ENCODE results near the gene JAML.

Gene JAML

GRCh38 chr11:118231461-118231860 is 6.7 kb upstream of the JAML start:
- H3K9me3 ChIP-seq (ENCODE audit: control insufficient read depth in 5 of 5, low read length in 5 of 5): no peaks in the 10 kb centered on the region
- H3K4me1 ChIP-seq (ENCODE audit: control insufficient read depth in 5 of 5, insufficient read depth in 5 of 5, low read length in 5 of 5): peaks cover 0 to 23% (median 6%) of the 10 kb centered on the region in 5 donors
- no peak overlapping the region for H3K27ac ChIP-seq (ENCODE audit: low read depth, low read length)
- no peak overlapping the region for H3K4me3 ChIP-seq (ENCODE audit: low read depth in 1 of 5, low read length in 5 of 5)
- H3K9ac ChIP-seq (ENCODE audit: low read length in 5 of 5): no peak overlapping the region
- peaks cover 0 to 6% (median 0%) of the 10 kb centered on the region in 5 donors for H3K27me3 ChIP-seq (ENCODE audit: control insufficient read depth in 5 of 5, insufficient read depth in 4 of 5, low read length in 5 of 5)
- H3K36me3 ChIP-seq (ENCODE audit: control insufficient read depth in 5 of 5, insufficient read depth in 5 of 5, low read length in 5 of 5): no peaks in the 10 kb centered on the region

- Histone ChIP-seq H3K9ac (ENCODE audit: low read length in 5 of 5) (no peak overlapping the region), H3K27me3 (ENCODE audit: control insufficient read depth in 5 of 5, insufficient read depth in 4 of 5, low read length in 5 of 5) (peaks cover 0 to 6% (median 0%) of the 10 kb centered on the region in 5 donors), H3K27ac (ENCODE audit: low read depth, low read length) (no peak overlapping the region), H3K9me3 (ENCODE audit: control insufficient read depth in 5 of 5, low read length in 5 of 5) (no peaks in the 10 kb centered on the region), H3K36me3 (ENCODE audit: control insufficient read depth in 5 of 5, insufficient read depth in 5 of 5, low read length in 5 of 5) (no peaks in the 10 kb centered on the region), H3K4me1 (ENCODE audit: control insufficient read depth in 5 of 5, insufficient read depth in 5 of 5, low read length in 5 of 5) (peaks cover 0 to 26% (median 10%) of the 10 kb centered on the region in 5 donors), H3K4me3 (ENCODE audit: low read depth in 1 of 5, low read length in 5 of 5) (no peak overlapping the region)
Measured at GRCh38 chr11:118230088-118230487, 5.3 kb upstream of the JAML start.

GRCh38 chr11:118229274-118229847 is 4.5 kb upstream of the JAML start:
- H3K9ac ChIP-seq (ENCODE audit: low read length in 5 of 5): no peak overlapping the region
- no peak overlapping the region for H3K4me3 ChIP-seq (ENCODE audit: low read depth in 1 of 5, low read length in 5 of 5)
- no peak overlapping the region for H3K27ac ChIP-seq (ENCODE audit: low read depth, low read length)

GRCh38 chr11:118227865-118228785 is 3.3 kb upstream of the JAML start:
- no peak overlapping the region for H3K9ac ChIP-seq (ENCODE audit: low read length in 5 of 5)
- no peaks in the 10 kb centered on the region for H3K36me3 ChIP-seq (ENCODE audit: control insufficient read depth in 5 of 5, insufficient read depth in 5 of 5, low read length in 5 of 5)
- H3K27me3 ChIP-seq (ENCODE audit: control insufficient read depth in 5 of 5, insufficient read depth in 4 of 5, low read length in 5 of 5): peaks cover 0 to under 1% (median 0%) of the 10 kb centered on the region in 5 donors
- peaks cover 0 to 31% (median 19%) of the 10 kb centered on the region in 5 donors for H3K4me1 ChIP-seq (ENCODE audit: control insufficient read depth in 5 of 5, insufficient read depth in 5 of 5, low read length in 5 of 5)
- no peak overlapping the region for H3K27ac ChIP-seq (ENCODE audit: low read depth, low read length)
- no peak overlapping the region for H3K4me3 ChIP-seq (ENCODE audit: low read depth in 1 of 5, low read length in 5 of 5)
- no peaks in the 10 kb centered on the region for H3K9me3 ChIP-seq (ENCODE audit: control insufficient read depth in 5 of 5, low read length in 5 of 5)

More at GRCh38 chr11:118229274-118229847, 4.5 kb upstream of the JAML start:
- H3K27me3 ChIP-seq (ENCODE audit: control insufficient read depth in 5 of 5, insufficient read depth in 4 of 5, low read length in 5 of 5): peaks cover 0 to 6% (median 0%) of the 10 kb centered on the region in 5 donors
- H3K9me3 ChIP-seq (ENCODE audit: control insufficient read depth in 5 of 5, low read length in 5 of 5): no peaks in the 10 kb centered on the region
- H3K36me3 ChIP-seq (ENCODE audit: control insufficient read depth in 5 of 5, insufficient read depth in 5 of 5, low read length in 5 of 5): no peaks in the 10 kb centered on the region
- peaks cover 0 to 31% (median 17%) of the 10 kb centered on the region in 5 donors for H3K4me1 ChIP-seq (ENCODE audit: control insufficient read depth in 5 of 5, insufficient read depth in 5 of 5, low read length in 5 of 5)

GRCh38 chr11:118226781-118227180 is 2.0 kb upstream of the JAML start:
- Histone ChIP-seq H3K4me1 (ENCODE audit: control insufficient read depth in 5 of 5, insufficient read depth in 5 of 5, low read length in 5 of 5) (peaks cover 0 to 31% (median 19%) of the 10 kb centered on the region in 5 donors), H3K36me3 (ENCODE audit: control insufficient read depth in 5 of 5, insufficient read depth in 5 of 5, low read length in 5 of 5) (no peaks in the 10 kb centered on the region), H3K9ac (ENCODE audit: low read length in 5 of 5) (no peak overlapping the region), H3K9me3 (ENCODE audit: control insufficient read depth in 5 of 5, low read length in 5 of 5) (no peaks in the 10 kb centered on the region), H3K4me3 (ENCODE audit: low read depth in 1 of 5, low read length in 5 of 5) (no peak overlapping the region), H3K27me3 (ENCODE audit: control insufficient read depth in 5 of 5, insufficient read depth in 4 of 5, low read length in 5 of 5) (no peaks in the 10 kb centered on the region), H3K27ac (ENCODE audit: low read depth, low read length) (no peak overlapping the region)

- no peak overlapping the region for H3K27ac ChIP-seq (ENCODE audit: low read depth, low read length)
- H3K27me3 ChIP-seq (ENCODE audit: control insufficient read depth in 5 of 5, insufficient read depth in 4 of 5, low read length in 5 of 5): no peaks in the 10 kb centered on the region
- H3K36me3 ChIP-seq (ENCODE audit: control insufficient read depth in 5 of 5, insufficient read depth in 5 of 5, low read length in 5 of 5): no peaks in the 10 kb centered on the region
- no peak overlapping the region for H3K4me3 ChIP-seq (ENCODE audit: low read depth in 1 of 5, low read length in 5 of 5)
- H3K9me3 ChIP-seq (ENCODE audit: control insufficient read depth in 5 of 5, low read length in 5 of 5): no peaks in the 10 kb centered on the region
- H3K9ac ChIP-seq (ENCODE audit: low read length in 5 of 5): no peak overlapping the region
- peaks cover 0 to 31% (median 19%) of the 10 kb centered on the region in 5 donors for H3K4me1 ChIP-seq (ENCODE audit: control insufficient read depth in 5 of 5, insufficient read depth in 5 of 5, low read length in 5 of 5)
Measured at GRCh38 chr11:118226296-118226695, 1.5 kb upstream of the JAML start.

- Histone ChIP-seq H3K9ac (ENCODE audit: low read length in 5 of 5) (no peak overlapping the region), H3K27me3 (ENCODE audit: control insufficient read depth in 5 of 5, insufficient read depth in 4 of 5, low read length in 5 of 5) (peaks cover 0 to 6% (median 0%) of the 10 kb centered on the region in 5 donors), H3K4me1 (ENCODE audit: control insufficient read depth in 5 of 5, insufficient read depth in 5 of 5, low read length in 5 of 5) (peaks cover 0 to 39% (median 25%) of the 10 kb centered on the region in 5 donors), H3K9me3 (ENCODE audit: control insufficient read depth in 5 of 5, low read length in 5 of 5) (no peaks in the 10 kb centered on the region), H3K27ac (ENCODE audit: low read depth, low read length) (no peak overlapping the region), H3K36me3 (ENCODE audit: control insufficient read depth in 5 of 5, insufficient read depth in 5 of 5, low read length in 5 of 5) (no peaks in the 10 kb centered on the region), H3K4me3 (ENCODE audit: low read depth in 1 of 5, low read length in 5 of 5) (peak overlapping the region; percentile 4 to 51 (median 25))
Measured at GRCh38 chr11:118223992-118224391, 819 bp downstream of the JAML start.

GRCh38 chr11:118223570-118223969 is 1.2 kb downstream of the JAML start:
- H3K36me3 ChIP-seq (ENCODE audit: control insufficient read depth in 5 of 5, insufficient read depth in 5 of 5, low read length in 5 of 5): no peaks in the 10 kb centered on the region
- H3K9me3 ChIP-seq (ENCODE audit: control insufficient read depth in 5 of 5, low read length in 5 of 5): no peaks in the 10 kb centered on the region
- peaks cover 0 to 36% (median 25%) of the 10 kb centered on the region in 5 donors for H3K4me1 ChIP-seq (ENCODE audit: control insufficient read depth in 5 of 5, insufficient read depth in 5 of 5, low read length in 5 of 5)
- H3K4me3 ChIP-seq (ENCODE audit: low read depth in 1 of 5, low read length in 5 of 5): peak overlapping the region in 4 of 5 donors; percentile 11 to 51 (median 38)
- no peak overlapping the region for H3K27ac ChIP-seq (ENCODE audit: low read depth, low read length)
- no peak overlapping the region for H3K9ac ChIP-seq (ENCODE audit: low read length in 5 of 5)
- H3K27me3 ChIP-seq (ENCODE audit: control insufficient read depth in 5 of 5, insufficient read depth in 4 of 5, low read length in 5 of 5): peaks cover 0 to 6% (median 0%) of the 10 kb centered on the region in 5 donors

- H3K9me3 ChIP-seq (ENCODE audit: control insufficient read depth in 5 of 5, low read length in 5 of 5): no peaks in the 10 kb centered on the region
- peaks cover 0 to 35% (median 22%) of the 10 kb centered on the region in 5 donors for H3K4me1 ChIP-seq (ENCODE audit: control insufficient read depth in 5 of 5, insufficient read depth in 5 of 5, low read length in 5 of 5)
- H3K4me3 ChIP-seq (ENCODE audit: low read depth in 1 of 5, low read length in 5 of 5): no peak overlapping the region
- H3K9ac ChIP-seq (ENCODE audit: low read length in 5 of 5): no peak overlapping the region
- no peaks in the 10 kb centered on the region for H3K36me3 ChIP-seq (ENCODE audit: control insufficient read depth in 5 of 5, insufficient read depth in 5 of 5, low read length in 5 of 5)
- no peak overlapping the region for H3K27ac ChIP-seq (ENCODE audit: low read depth, low read length)
- H3K27me3 ChIP-seq (ENCODE audit: control insufficient read depth in 5 of 5, insufficient read depth in 4 of 5, low read length in 5 of 5): peaks cover 0 to 6% (median 0%) of the 10 kb centered on the region in 5 donors
Measured at GRCh38 chr11:118222437-118222836, 2.4 kb downstream of the JAML start.

- Histone ChIP-seq H3K9me3 (ENCODE audit: control insufficient read depth in 5 of 5, low read length in 5 of 5) (no peaks in the 10 kb centered on the region), H3K9ac (ENCODE audit: low read length in 5 of 5) (no peak overlapping the region), H3K27ac (ENCODE audit: low read depth, low read length) (no peak overlapping the region), H3K4me1 (ENCODE audit: control insufficient read depth in 5 of 5, insufficient read depth in 5 of 5, low read length in 5 of 5) (peaks cover 0 to 30% (median 18%) of the 10 kb centered on the region in 5 donors), H3K36me3 (ENCODE audit: control insufficient read depth in 5 of 5, insufficient read depth in 5 of 5, low read length in 5 of 5) (no peaks in the 10 kb centered on the region), H3K4me3 (ENCODE audit: low read depth in 1 of 5, low read length in 5 of 5) (no peak overlapping the region), H3K27me3 (ENCODE audit: control insufficient read depth in 5 of 5, insufficient read depth in 4 of 5, low read length in 5 of 5) (peaks cover 0 to 6% (median 0%) of the 10 kb centered on the region in 5 donors)
Measured at GRCh38 chr11:118221419-118221818, 3.4 kb downstream of the JAML start.
